RWPE2 (cell line): ENCODE measurements around the gene SP4.

Experiments used
- ATAC-seq: fragments of 200-7000 bp; cut with Tn5 transposase; 3 replicates; pipeline ENCODE4 v1.9.1; 2021; ENCODE audit warnings: low read depth
- DNase-seq: peaks from one replicate; pipeline ENCODE4 v3.0.0-alpha.2; 2020; ENCODE audit warnings: low spot score
- H3K27ac ChIP-seq: fragments of 450-650 bp; 2 replicates; pipeline ENCODE4 v1.5.1; 2017; ENCODE audit warnings: mild to moderate bottlenecking; ENCODE audit not compliant: poor library complexity, severe bottlenecking
- H3K27me3 ChIP-seq: fragments of 250-450 bp; sonication (Bioruptor Pico); 2 replicates; pipeline ENCODE4 v1.5.1; 2021; ENCODE audit warnings: mild to moderate bottlenecking, moderate library complexity; ENCODE audit not compliant: insufficient read depth, poor library complexity, severe bottlenecking
- H3K36me3 ChIP-seq: fragments of 250-450 bp; sonication (Bioruptor Pico); 2 replicates; pipeline ENCODE4 v1.5.1; 2020; ENCODE audit warnings: low read depth, mild to moderate bottlenecking, moderate library complexity
- H3K4me1 ChIP-seq: fragments of 250-450 bp; sonication (Bioruptor Pico); 2 replicates; pipeline ENCODE4 v1.5.1; 2021; ENCODE audit warnings: mild to moderate bottlenecking, moderate library complexity; ENCODE audit not compliant: insufficient read depth, poor library complexity, severe bottlenecking
- H3K4me3 ChIP-seq: fragments of 250-450 bp; sonication (Bioruptor Pico); 2 replicates; pipeline ENCODE4 v1.5.1; 2021; ENCODE audit warnings: mild to moderate bottlenecking, moderate library complexity; ENCODE audit not compliant: severe bottlenecking
- H3K9me3 ChIP-seq: fragments of 250-450 bp; sonication (Bioruptor Pico); 2 replicates; pipeline ENCODE4 v1.5.1; 2021; ENCODE audit warnings: mild to moderate bottlenecking, moderate library complexity; ENCODE audit not compliant: severe bottlenecking
- TF ChIP-seq, protein P1 (sequence below): fragments of 450-650 bp; IDR thresholded peaks from one replicate; pipeline ENCODE4 v1.5.1; 2017; ENCODE audit warnings: mild to moderate bottlenecking, moderate library complexity; ENCODE audit not compliant: poor library complexity, severe bottlenecking

Gene SP4

DNA sequence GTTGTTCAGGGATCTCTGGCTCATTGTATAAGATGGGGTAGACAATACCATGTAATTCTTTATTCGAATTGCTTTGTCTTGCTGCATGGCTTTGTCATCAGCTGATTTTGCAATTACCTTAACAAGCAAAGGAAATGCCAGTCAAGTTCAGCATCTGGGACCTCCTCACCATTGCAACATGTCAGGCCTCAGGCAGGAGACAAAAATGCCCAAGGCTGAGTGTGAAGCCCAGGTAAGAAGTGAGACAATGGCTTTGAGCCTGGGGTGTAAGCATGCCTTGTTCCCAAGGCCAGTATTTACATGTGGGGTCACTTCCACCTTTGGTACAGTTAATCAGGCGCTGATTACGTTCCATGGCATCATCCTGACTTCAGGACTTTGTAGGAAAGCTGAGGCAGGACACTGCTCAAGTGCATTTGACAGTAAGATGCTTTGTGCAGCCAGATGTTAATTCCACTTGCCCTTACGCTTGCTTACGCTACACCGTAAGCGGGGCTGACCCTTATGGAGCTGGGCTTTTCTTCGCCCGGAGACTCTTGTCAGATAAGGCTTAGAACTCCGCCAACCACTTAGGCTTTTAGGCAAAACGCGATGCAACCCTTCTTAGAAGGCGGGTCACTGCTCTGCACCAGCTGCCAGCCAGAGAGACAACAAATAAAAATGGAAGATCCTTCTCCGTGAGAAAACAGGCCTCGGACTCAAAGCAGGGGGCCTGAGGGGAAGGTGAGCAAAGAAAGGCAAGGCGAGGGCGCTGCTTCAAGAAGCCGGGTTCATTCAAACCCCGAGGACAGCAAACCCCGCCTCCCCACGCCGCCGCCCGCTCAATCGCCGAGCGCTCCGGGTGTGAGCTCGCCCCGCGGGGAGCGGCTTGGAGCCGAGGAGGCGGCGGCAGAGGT lies 1.3 kb upstream of the SP4 start:
- no peak for DNase-seq
- no peaks in the 10 kb centered on the region for H3K36me3 ChIP-seq
- ATAC-seq = no peak; the same call in 2 of the 3 replicates
- H3K4me3 ChIP-seq = peak overlapping the region; percentile 27
- H3K4me1 ChIP-seq = peaks cover 14% of the 10 kb centered on the region
- H3K27ac ChIP-seq = peak overlapping the region; percentile 73
- TF ChIP-seq, protein P1, sequence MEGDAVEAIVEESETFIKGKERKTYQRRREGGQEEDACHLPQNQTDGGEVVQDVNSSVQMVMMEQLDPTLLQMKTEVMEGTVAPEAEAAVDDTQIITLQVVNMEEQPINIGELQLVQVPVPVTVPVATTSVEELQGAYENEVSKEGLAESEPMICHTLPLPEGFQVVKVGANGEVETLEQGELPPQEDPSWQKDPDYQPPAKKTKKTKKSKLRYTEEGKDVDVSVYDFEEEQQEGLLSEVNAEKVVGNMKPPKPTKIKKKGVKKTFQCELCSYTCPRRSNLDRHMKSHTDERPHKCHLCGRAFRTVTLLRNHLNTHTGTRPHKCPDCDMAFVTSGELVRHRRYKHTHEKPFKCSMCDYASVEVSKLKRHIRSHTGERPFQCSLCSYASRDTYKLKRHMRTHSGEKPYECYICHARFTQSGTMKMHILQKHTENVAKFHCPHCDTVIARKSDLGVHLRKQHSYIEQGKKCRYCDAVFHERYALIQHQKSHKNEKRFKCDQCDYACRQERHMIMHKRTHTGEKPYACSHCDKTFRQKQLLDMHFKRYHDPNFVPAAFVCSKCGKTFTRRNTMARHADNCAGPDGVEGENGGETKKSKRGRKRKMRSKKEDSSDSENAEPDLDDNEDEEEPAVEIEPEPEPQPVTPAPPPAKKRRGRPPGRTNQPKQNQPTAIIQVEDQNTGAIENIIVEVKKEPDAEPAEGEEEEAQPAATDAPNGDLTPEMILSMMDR = no peak
- no peaks in the 10 kb centered on the region for H3K9me3 ChIP-seq
- H3K27me3 ChIP-seq = no peaks in the 10 kb centered on the region

DNA sequence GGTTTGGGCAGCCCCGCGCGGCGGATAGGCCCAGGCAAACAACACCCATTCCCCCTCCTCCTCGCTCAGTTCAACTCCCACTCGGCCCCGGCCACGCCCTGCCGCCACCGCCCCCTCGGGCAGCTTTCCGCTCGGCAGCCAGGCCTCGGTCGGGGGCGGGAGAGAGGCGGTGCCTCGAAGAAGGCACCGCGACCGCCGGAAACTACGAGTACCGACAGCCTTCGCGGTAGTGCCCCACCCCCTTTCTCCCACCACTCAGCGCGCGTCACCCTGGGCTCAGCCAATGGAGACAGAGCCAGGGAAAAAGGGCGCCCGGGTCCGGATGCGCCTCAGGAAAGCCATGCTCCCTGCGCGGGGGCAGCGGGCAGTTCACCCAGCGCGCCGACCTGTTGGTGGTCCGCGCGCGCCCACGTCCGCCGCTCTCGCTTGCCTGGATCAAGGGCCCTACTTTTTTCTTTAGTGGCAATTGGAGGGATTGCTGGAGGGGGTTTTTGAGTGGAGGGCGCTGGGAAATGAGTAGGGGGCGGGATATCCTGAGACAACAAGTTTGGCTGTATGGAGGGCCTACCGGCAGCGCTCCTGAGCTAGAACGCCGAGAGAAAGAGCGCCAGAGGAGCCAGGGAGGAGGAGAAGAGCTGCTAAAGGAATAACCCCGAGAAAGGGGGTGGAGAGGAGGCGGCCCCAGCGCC lies 557 bp upstream of the SP4 start:
- Histone ChIP-seq H3K9me3 (no peaks in the 10 kb centered on the region), H3K4me3 (peak overlapping the region; percentile 90), H3K36me3 (no peaks in the 10 kb centered on the region), H3K27ac (peak overlapping the region; percentile 73), H3K27me3 (no peaks in the 10 kb centered on the region), H3K4me1 (peaks cover 21% of the 10 kb centered on the region)
- DNase-seq (peak; percentile 97), ATAC-seq (peak; percentile 83)
- TF ChIP-seq, protein P1 = no peak

DNA sequence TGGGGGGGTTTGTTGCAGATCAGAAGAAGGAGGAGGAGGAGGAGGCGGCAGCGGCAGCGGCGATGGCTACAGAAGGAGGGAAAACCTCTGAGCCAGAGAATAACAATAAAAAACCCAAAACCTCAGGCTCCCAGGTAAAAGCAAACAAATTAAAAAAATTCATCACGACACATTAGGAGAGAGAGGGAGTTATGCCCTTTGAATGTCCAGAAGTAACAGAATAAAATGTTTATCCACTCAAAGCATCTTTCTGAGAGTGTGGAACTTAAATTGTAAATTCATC lies 717 bp downstream of the SP4 start:
- no peak for ATAC-seq
- peaks cover 21% of the 10 kb centered on the region for H3K4me1 ChIP-seq
- no peaks in the 10 kb centered on the region for H3K27me3 ChIP-seq
- TF ChIP-seq, protein P1 = no peak
- no peaks in the 10 kb centered on the region for H3K36me3 ChIP-seq
- DNase-seq = no peak
- H3K27ac ChIP-seq = peak overlapping the region; percentile 73
- no peaks in the 10 kb centered on the region for H3K9me3 ChIP-seq
- H3K4me3 ChIP-seq = peak overlapping the region; percentile 90

DNA sequence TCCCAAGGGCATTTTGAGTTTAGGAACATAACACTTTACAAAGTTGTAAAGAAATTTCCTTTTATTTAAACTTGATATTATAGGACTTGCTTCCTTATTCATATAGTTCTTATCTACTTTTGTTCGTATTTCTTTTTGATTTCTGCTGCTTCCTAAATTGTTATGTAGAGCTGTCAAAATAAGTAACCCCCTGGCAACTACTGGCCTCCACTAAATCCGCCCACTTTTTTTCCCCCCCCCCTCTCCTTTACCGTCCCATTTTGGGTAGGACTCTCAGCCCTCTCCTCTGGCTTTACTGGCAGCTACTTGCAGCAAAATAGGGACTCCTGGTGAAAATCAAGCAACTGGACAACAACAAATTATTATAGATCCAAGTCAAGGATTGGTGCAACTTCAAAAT lies 1.1 kb downstream of the SP4 start:
- H3K27ac ChIP-seq = peak overlapping the region; percentile 73
- TF ChIP-seq, protein P1 = no peak
- H3K36me3 ChIP-seq = no peaks in the 10 kb centered on the region
- H3K4me1 ChIP-seq = peaks cover 21% of the 10 kb centered on the region
- no peak for DNase-seq
- H3K27me3 ChIP-seq = no peaks in the 10 kb centered on the region
- H3K4me3 ChIP-seq = peak overlapping the region; percentile 90
- ATAC-seq = no peak
- H3K9me3 ChIP-seq = no peaks in the 10 kb centered on the region
